Neural cell (in vitro differentiated cells): ENCODE data around the gene TMEM255B.

Experiments used
- CTCF ChIP-seq: fragments of 450-650 bp; IDR thresholded peaks from 2 replicates; pipeline ENCODE4 v1.5.1; 2014; ENCODE audit warnings: antibody characterized with exemption, mild to moderate bottlenecking, moderate library complexity; ENCODE audit not compliant: poor library complexity, severe bottlenecking
- EP300 ChIP-seq: fragments of 450-650 bp; conservative IDR thresholded peaks from 2 replicates; pipeline ENCODE4 v1.6.1; 2014; ENCODE audit warnings: antibody characterized with exemption, mild to moderate bottlenecking, moderate library complexity; ENCODE audit not compliant: poor library complexity, severe bottlenecking
- REST ChIP-seq: IDR thresholded peaks from 2 replicates; pipeline ENCODE4 v1.6.1; 2012; ENCODE audit warnings: borderline replicate concordance

GRCh38 chr13:113724016-113724758 lies 34.8 kb upstream of the TMEM255B start:
- TF ChIP-seq CTCF (no peak), REST (no peak), EP300 (no peak)
